Esophagus squamous epithelium (tissue), 4 donors: ENCODE results near the gene ARHGEF28.

ENCODE experiments used
- CTCF ChIP-seq, 6 experiments: fragments of 450-650 bp in 4 of 6; fragments of 200-600 bp in 2 of 6; sonication (generic) in 2 of 6; IDR thresholded peaks; one replicate each; pipeline ENCODE4 v1.5.1; 2016 to 2019; ENCODE audit warnings: antibody characterized with exemption in 6 of 6, mild to moderate bottlenecking in 4 of 6, moderate library complexity in 4 of 6
- POLR2A ChIP-seq, 4 donors: fragments of 450-650 bp; IDR thresholded peaks; one replicate each; pipeline ENCODE4 v1.6.1; 2017; ENCODE audit warnings: antibody characterized with exemption in 4 of 4, mild to moderate bottlenecking in 4 of 4, moderate library complexity in 3 of 4

GRCh38 chr5:73964352-73964865 lies 338.4 kb downstream of the ARHGEF28 start:
- no peak for TF ChIP-seq CTCF (IDR thresholded peaks at IDR 0.05)
- no peak for TF ChIP-seq POLR2A (IDR thresholded peaks at IDR 0.05)
